MM.1S (cell line): ENCODE data around the gene ABCC11.

Experiments
- EZH2 ChIP-seq: fragments of 300-600 bp; sonication (generic); optimal IDR thresholded peaks from 2 replicates; pipeline ENCODE3; 2017; ENCODE audit warnings: low read depth, mild to moderate bottlenecking, antibody characterized with exemption, low read length, mixed read lengths
- EZH2phosphoT487 ChIP-seq: fragments of 300-600 bp; sonication (generic); IDR thresholded peaks from 2 replicates; pipeline ENCODE4 v1.6.1; 2018; ENCODE audit warnings: antibody characterized with exemption, low read length
- TF ChIP-seq, protein P1 (sequence below): fragments of 300-600 bp; sonication (generic); IDR thresholded peaks from 2 replicates; pipeline ENCODE4 v1.5.1; 2016; ENCODE audit warnings: antibody characterized with exemption, low read length, mixed read lengths

GRCh38 chr16:48153774-48154173 lies 93.6 kb downstream of the ABCC11 start:
- TF ChIP-seq, protein P1, sequence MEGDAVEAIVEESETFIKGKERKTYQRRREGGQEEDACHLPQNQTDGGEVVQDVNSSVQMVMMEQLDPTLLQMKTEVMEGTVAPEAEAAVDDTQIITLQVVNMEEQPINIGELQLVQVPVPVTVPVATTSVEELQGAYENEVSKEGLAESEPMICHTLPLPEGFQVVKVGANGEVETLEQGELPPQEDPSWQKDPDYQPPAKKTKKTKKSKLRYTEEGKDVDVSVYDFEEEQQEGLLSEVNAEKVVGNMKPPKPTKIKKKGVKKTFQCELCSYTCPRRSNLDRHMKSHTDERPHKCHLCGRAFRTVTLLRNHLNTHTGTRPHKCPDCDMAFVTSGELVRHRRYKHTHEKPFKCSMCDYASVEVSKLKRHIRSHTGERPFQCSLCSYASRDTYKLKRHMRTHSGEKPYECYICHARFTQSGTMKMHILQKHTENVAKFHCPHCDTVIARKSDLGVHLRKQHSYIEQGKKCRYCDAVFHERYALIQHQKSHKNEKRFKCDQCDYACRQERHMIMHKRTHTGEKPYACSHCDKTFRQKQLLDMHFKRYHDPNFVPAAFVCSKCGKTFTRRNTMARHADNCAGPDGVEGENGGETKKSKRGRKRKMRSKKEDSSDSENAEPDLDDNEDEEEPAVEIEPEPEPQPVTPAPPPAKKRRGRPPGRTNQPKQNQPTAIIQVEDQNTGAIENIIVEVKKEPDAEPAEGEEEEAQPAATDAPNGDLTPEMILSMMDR, result no peak
- TF ChIP-seq EZH2phosphoT487 (no peak), EZH2 (no peak)
